Fibroblast of the aortic adventitia (primary cell): Measurements from ENCODE around the gene GPR183. TPM values are rescaled to one million over a fixed set of nuclear protein-coding genes. Genes with fewer than 3 reads are reported as not detected.

ENCODE experiments used
- DNase-seq: peaks from one replicate; pipeline ENCODE4 v3.0.0-alpha.2; 2010; ENCODE audit warnings: low read depth
- H3K4me3 ChIP-seq: 2 replicates; pipeline ENCODE4 v1.5.1; 2011; ENCODE audit warnings: low read depth, mild to moderate bottlenecking, control low read depth, low read length, moderate library complexity
- CTCF ChIP-seq: IDR thresholded peaks from 2 replicates; pipeline ENCODE4 v1.5.1; 2011; ENCODE audit warnings: mild to moderate bottlenecking, low read length, control low read depth, inconsistent platforms; ENCODE audit not compliant: insufficient read depth
- total RNA-seq: library from RNA; depleted of rRNA; stranded (reverse); fragments of >200 nt; gene quantifications from 2 replicates; pipeline ENCODE4 v1.2.3, GENCODE V29; 2012; ENCODE audit warnings: low replicate concordance

The GPR183 gene
- total RNA-seq, 1 donor, result not detected

DNA sequence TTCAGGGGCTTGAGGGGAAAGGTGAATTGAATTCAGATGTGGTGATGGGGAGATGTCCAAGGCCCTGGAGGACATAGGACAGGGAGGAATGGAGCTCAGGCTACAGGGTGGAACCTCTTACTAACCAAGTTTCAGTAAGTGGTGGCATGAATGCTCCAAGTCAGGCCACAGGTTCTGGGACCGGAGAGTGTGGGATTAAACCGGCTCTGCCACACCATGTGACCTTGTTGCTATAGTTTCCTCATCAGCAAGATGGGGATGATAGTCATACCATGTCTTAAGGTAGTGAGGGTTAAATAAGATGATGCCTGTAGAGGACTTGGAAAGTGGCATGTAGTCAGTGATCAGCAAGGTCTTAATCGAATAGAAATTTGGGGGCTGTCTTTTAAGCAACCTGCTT is 16.3 kb downstream of the GPR183 start:
- H3K4me3 ChIP-seq, result no peak overlapping the region
- no peak for DNase-seq

DNA sequence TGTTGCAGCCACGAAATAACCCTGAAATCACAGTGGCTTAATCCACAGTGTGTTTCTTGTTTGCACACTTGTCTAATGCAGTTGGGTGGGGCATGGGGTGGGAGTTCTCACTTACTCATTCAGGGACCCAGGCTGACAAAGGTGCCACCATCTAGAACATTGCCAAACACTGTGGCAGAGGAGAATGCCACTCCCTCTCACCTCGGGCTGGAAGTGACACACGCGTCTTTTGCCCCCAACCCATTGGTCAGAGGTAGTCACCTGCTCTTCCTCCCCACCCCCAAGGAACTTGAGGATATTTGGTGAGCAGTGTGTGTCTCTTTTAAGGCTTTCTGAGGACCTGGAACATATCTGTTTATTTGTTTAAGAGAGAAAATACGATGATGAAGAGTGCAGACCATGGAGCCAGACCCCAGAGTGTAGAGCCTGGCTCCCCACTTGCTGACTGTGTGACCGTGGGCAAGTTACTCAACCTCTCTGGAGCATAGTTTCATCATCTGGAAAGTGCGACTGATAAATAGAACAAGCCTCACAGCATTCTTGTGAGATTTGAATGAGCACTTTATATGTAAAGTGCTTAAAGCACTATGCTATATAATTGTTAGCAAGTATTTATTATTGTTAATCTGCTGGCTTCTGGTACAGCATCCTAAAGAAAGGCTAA is 17.4 kb downstream of the GPR183 start:
- no peak for TF ChIP-seq CTCF
- DNase-seq, result no peak

More for the DNA sequence above, 16.3 kb downstream of the GPR183 start:
- TF ChIP-seq CTCF, result no peak

DNA sequence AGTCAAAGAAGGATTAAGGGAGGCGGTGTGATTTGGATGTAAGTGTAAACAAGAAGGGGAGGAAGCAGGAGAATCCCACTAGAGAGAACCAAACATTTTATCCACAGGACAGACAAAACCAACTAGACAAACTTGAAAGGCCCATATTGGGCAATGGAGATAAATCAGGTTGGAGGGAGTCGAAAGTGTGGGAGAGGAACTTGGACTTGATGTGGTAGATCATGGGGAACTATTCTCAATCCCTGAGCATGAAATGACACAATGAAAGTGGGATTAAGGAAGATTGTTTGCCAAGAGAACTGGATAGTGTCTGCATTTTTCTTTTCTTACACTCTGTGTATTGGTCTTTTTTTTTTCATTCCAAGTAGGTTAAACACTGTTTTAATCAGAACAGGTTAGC is 17.9 kb downstream of the GPR183 start:
- TF ChIP-seq CTCF, result no peak
- no peak overlapping the region for H3K4me3 ChIP-seq
- DNase-seq, result no peak

More for the DNA sequence above, 17.4 kb downstream of the GPR183 start:
- H3K4me3 ChIP-seq, result no peak overlapping the region

DNA sequence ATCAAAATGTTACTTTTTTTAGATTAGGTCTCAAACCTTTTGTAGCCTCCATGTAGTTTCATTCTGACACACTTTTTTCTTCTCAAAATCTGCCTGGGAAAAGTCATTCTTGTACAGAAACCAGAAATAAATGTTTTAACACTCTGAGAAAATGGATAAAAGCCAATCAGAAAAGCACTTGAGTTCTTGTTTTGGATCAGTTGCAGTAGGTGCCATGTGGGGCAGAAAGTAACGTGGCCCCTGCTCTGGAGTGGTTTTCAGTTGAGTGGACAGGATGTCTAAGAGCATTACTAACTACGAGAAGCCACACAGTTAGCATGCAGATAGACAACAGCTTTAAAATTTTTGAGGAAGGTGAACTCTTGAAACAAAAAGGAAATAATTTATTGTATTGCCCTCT is 19.1 kb downstream of the GPR183 start:
- DNase-seq, result no peak
- H3K4me3 ChIP-seq, result no peak overlapping the region
- TF ChIP-seq CTCF, result no peak

GRCh38 chr13:99287551-99287950 is 19.6 kb downstream of the GPR183 start:
- DNase-seq, result no peak
- H3K4me3 ChIP-seq, result no peak overlapping the region
- TF ChIP-seq CTCF, result no peak

GRCh38 chr13:99285432-99286182 is 21.6 kb downstream of the GPR183 start:
- no peak overlapping the region for H3K4me3 ChIP-seq
- no peak for TF ChIP-seq CTCF
- DNase-seq, result no peak
